ENCODE results near the gene TMEM179.

The TMEM179 gene

DNA sequence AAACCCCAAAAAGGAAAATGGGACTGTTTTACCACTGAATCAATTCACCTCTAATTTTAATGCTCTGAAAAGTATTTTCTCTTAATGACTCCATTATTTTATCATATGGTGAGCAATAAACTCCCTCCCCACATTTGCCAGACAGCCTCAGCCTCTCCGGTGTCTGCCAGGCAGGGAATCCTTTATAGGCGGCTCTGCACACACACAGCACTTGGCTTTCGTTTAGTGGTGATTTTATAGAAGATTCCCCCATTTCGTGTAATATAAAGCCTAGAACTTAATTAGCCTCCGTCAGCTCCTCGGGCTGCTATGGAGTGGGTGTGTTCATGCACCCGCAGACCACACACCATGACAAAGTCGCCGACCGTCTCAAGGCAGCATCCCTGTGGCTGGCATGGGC, 35.1 kb downstream of the TMEM179 start:
- no peak for DNase-seq (ENCODE audit: low spot score)

DNA sequence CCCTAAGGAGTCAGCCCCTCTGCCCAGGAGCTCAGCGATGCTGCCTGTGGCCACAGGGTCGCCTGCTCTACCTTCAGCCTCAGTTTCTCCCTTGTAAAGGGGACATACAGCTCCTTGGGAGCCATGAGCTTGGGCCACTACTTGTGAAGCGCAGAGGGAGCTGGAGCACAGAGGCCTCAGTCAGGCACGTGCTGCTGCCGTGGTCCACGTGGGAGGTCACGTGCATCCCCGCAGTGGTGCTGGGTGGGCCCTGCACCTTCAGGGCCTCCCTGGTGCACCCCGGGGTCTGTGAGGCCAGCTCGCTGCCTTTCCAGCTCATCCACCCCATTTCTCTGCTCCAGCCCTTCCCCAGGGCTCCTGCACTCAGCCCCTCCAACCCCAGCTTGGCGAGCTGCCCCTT, 36.0 kb downstream of the TMEM179 start:
- DNase-seq (ENCODE audit: low spot score): no peak

DNA sequence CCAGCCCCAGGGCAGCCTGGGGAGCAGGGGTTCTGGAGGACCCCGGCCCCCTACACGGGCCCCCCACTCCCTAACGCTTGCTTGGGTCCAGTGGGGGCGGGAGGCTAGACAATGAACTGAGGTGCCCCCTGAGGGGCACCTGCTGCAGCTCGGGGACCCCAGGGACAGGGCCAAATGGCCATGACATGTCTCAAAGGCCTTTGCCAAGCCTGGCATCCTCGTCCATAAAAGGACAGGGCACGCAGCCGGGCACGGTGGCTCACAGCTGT, 36.7 kb downstream of the TMEM179 start:
- no peak for DNase-seq (ENCODE audit: low spot score)

- no peak for DNase-seq (ENCODE audit: low spot score)
These were observed 37.2 kb downstream of the TMEM179 start for GRCh38 chr14:104567141-104567956.

DNA sequence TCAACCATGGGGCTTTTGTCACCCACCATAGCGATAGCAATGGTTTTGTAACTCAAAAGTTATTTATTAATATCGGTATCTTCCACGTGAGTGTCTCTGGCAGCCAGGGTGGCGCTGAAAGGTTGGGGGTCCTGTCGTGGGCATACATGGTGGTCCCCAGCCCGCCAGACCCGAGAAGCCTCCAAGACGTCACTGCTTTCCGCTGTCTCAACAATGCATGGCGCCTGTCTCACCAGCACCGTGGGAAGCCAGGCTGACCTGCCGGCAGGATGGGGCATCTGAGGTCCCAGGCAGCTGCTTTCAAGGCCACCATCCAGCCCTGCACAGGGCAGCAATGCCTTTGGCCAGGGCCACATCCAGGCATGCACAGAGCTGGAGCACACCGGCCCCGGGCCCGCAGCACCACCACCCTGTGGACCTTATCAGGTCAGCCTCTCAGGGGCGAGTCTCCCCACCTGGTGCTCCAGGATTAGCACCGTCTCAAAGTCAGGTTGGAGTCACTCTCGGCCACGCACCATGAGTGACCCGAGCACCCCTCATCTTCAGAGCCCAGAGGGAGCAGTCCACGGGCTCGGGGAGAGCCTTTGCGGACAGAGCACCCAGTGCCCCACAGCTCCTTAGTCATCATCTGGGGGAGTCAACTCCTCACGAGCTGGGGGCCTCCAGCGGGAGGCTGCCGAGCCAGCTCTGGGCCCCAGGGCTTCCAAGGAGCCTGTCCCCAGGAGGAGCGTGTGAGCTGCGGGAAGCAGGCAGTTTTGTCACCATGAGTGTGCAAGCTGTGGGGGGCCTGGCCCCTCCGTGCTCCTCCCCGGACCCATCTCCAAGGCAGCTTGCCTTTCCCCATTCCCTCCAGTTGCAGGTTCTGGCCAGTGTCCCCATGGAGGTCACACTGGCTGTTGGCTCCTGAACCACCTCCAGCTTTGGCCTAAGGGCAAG, 39.6 kb downstream of the TMEM179 start:
- DNase-seq (ENCODE audit: low spot score): no peak

GRCh38 chr14:104563742-104564615, 40.6 kb downstream of the TMEM179 start:
- DNase-seq (ENCODE audit: low spot score): peak; percentile 70

- no peak for DNase-seq (ENCODE audit: low spot score)
These were observed 41.3 kb downstream of the TMEM179 start for GRCh38 chr14:104563191-104563741.

GRCh38 chr14:104562606-104563005, 42.0 kb downstream of the TMEM179 start:
- no peak for DNase-seq (ENCODE audit: low spot score)

DNA sequence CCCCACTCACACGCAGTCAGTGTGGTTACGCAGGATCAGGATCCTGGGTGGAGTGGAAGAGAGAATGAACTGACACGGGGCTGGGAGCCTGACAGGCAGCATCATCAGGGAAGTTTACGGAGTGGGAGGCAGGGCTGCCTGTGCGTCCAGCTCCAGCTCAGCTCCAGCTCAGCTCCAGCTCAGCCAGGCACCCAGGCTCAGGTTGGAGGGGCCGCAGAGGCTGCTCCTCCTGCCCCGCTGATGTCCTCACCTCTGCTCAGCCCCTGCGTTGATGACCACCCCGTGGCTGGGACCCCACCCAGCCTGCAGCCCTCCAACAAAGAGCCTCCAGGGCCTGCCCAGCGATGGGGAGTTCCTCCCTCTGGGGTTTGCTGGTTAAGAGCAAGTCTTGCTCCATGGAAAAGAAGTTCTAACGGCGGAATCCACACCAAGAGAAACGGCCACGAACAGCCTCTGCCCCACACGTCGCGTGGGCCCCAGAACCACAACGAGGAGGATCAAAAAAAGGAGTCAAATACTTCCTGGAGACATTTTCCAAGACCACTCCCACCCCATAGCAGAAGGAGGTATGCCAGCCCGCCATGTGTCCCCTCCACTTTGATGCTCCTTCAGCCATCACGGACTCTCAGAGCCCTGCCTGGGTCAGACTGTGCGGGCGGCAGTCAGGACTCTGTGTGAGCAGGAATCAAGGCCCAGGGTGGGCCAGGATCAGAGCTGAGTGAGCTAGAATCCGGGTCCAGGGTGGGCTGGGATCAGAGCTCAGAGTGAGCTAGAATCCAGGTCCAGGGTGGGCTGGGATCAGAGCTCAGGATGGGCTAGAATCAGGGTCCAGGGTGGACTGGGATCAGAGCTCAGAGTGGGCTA, 42.7 kb downstream of the TMEM179 start:
- DNase-seq (ENCODE audit: low spot score): no peak

DNA sequence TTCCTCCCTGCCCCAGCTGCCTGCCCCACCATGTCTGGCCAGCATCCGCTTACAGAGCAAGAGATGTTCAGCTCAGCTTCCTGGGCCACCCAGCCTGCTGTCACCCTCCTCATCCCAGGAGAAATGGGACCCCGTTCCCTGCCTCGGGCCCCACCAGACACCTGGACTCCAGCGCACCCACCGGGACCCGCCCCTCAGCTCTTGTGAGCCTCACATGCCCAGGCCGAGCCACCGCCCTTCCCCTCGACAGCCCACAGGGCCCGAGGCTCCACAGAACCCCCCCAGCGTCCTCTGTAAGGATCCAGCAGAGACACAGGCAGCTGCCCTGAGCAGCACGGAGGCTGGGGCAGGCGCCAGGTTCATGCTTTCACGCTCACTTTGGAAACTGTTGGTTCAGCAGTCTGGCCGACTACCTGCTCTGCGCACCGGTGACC, 43.4 kb downstream of the TMEM179 start:
- DNase-seq (ENCODE audit: low spot score): no peak

DNA sequence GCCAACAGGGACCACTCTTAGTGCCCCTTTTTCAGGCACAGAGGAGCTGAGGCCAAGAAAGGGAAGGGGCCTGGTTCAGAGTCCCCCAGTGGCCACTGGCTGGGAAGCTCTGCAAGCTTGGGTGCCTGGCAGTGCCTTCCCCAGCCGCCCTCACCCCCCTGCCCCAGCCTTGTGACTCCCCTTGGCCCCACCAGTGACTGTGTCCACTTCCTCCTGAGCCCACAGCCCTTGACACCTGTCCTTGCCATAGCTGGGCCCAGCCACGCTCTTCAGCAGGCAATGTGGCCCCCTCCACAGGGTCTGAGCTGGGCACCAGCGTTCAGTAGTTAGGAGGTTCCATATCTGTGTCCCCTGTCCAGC, 44.0 kb downstream of the TMEM179 start:
- DNase-seq (ENCODE audit: low spot score): no peak

DNA sequence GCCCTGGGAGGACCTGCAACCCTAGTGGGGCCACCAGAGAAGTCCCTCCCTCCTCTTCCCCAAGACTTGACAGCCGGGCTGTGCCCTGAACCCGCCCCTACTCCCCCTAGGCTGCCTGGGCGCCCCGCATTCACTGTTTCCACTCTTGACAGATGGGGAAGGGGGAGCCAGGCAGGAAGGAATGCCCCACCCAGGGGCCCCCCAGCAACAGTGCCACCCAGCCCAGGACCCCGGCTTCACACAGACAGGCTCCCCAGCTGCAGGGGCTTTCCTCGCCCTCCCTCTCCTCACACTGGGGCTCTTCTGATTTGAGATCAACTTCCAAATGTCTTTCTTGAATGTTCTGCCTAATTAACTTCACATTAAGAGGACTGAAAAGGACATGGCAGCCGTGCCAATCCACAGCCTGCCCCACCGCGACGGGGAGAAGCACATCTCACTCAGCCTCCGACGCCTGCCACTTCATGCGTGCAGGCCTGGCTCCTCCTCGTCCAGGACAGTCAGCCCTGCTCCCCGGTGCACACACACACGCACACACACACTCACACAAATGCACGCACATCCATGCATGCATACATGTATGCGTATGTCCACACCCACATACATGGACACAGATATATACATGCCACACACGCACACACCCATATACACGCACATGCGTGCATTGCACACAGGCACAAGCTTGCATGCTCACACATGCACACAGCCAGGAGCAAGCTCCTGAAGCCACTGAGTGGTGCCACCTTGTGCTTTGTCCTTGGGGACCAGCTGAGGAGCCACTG, 44.6 kb downstream of the TMEM179 start:
- no peak for DNase-seq (ENCODE audit: low spot score)

GRCh38 chr14:104559028-104559803, 45.4 kb downstream of the TMEM179 start:
- no peak for DNase-seq (ENCODE audit: low spot score)

GRCh38 chr14:104558231-104559027, 46.1 kb downstream of the TMEM179 start:
- DNase-seq (ENCODE audit: low spot score): no peak

DNA sequence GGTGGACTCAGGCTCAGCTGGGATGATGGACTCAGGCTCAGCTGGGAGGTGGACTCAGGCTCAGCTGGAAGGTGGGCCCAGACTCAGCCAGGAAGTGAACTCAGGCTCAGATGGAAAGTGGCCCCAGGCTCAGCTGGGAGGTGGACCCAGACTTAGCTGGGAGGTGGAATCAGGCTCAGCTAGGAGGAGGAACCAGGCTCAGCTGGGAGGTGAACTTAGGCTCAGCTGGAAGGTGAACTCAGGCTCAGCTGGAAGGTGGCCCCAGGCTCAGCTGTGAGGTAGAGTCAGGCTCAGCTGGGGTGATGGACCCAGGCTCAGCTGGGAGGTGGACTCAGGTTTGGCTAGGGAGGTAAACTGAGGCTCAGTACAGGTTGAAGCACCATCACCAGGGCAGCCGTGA, 46.8 kb downstream of the TMEM179 start:
- no peak for DNase-seq (ENCODE audit: low spot score)

DNA sequence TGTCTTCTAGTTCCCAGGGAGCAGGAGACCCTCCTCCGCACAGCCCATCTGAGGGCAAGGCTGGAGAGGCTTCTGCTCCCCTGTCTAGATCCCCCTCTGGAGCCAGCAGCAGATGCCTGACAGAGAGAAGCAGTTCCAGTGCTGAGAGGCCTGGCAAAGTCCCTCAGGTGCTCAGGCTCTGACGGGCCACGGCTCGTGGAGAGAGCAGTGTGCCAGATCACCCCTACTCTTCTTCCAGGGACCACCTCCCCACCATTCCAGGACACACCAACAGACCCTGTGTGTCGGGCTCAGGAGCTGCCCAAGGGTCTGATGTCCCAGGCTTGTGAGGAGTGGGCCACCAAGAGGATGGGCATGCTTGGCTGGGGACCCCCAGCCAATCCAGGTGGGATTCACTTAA, 47.5 kb downstream of the TMEM179 start:
- DNase-seq (ENCODE audit: low spot score): no peak

DNA sequence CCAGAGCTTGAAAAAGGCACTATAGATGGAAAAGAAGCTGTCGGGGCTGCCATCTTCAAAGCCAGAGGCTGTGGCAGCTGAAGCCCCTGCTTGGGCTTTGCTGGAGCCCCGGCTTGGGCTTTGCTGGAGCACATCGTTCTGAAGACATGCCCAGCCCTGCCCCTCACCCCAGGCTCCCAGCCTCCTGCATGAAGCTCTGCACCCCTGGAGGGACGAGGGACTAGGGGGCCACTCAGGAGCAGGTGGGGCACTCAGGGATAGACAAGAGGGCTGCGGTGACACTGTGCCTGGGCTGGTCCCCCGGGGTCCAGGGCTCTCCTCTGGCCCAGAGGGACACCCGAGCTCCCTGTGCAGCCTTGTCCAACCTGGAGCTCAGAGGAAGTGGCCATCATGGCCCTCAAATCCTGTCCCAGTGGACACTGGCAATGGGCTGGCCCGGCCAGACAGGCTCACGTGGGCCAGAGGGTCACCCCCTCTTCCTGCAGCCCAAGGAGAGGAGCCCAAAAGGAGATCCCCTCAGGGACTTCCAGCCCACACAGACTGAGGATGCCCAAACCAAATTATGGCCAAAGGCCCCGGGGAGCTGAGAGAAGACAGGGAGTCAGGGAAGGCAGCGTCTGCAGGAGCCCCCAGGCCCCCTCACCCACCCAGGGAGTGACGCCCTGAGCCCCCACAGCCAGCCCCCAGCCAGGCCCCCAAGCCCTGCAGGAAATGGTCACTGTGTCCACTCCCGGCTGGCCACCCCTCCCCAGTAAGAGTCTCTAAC, 48.1 kb downstream of the TMEM179 start:
- no peak for DNase-seq (ENCODE audit: low spot score)

All from SW480 (cell line).